H1 (cell line): ENCODE data around the gene CAST. TPM values are rescaled to one million over a fixed set of nuclear protein-coding genes. Genes with fewer than 3 reads are reported as not detected.
A peak's percentile ranks its signal among the peaks of the same experiment; 100 is the strongest.

ENCODE experiments used
- CTCF ChIA-PET: fragments of 300-600 bp; sonication (Branson Sonifier 250); formaldehyde crosslinking; loops from one replicate; lab custom pipeline; 2021; ENCODE audit not compliant: partially characterized antibody; lab: Charles Lee
- POLR2A ChIA-PET: fragments of 300-600 bp; sonication (Branson Sonifier 250); formaldehyde crosslinking; loops from one replicate; lab custom pipeline; 2021; ENCODE audit warnings: inconsistent platforms; ENCODE audit not compliant: partially characterized antibody; lab: Charles Lee
- DNase-seq, 2 experiments: peaks; one replicate each; pipeline versions ENCODE4 v3.0.0 to v3.0.0-alpha.2; 2010 to 2022; ENCODE audit warnings: low spot score in 2 of 2, low read depth in 1 of 2, mixed read lengths in 1 of 2
- FAIRE-seq: peaks from 2 replicates; lab custom pipeline; 2011; peaks lifted over from hg19 to GRCh38; lab: Jason Lieb, UNC
- H2AFZ ChIP-seq: 2 replicates; pipeline ENCODE4 v1.8.1; 2012; ENCODE audit warnings: low read length, inconsistent platforms
- H2AK5ac ChIP-seq: 2 replicates; pipeline ENCODE4 v1.6.1; 2013; ENCODE audit warnings: low read depth, low read length
- H2BK120ac ChIP-seq: replicated peaks from 2 replicates; pipeline ENCODE3; 2013; ENCODE audit warnings: low read depth, low read length, inconsistent platforms
- H2BK12ac ChIP-seq: 2 replicates; pipeline ENCODE4 v1.6.1; 2013; ENCODE audit warnings: low read depth, low read length
- H2BK15ac ChIP-seq: 2 replicates; pipeline ENCODE4 v1.6.1; 2013; ENCODE audit warnings: low read length
- H2BK20ac ChIP-seq: 2 replicates; pipeline ENCODE4 v1.6.1; 2013; ENCODE audit warnings: low read length
- H2BK5ac ChIP-seq: 2 replicates; pipeline ENCODE4 v1.6.1; 2013; ENCODE audit warnings: low read depth, low read length
- H3K14ac ChIP-seq: 2 replicates; pipeline ENCODE4 v1.6.1; 2013; ENCODE audit warnings: inconsistent platforms; ENCODE audit not compliant: insufficient read length
- H3K18ac ChIP-seq: 2 replicates; pipeline ENCODE4 v1.6.1; 2013; ENCODE audit warnings: low read length; ENCODE audit errors: extremely low read depth
- H3K23ac ChIP-seq: 2 replicates; pipeline ENCODE4 v1.6.1; 2013; ENCODE audit warnings: inconsistent platforms; ENCODE audit not compliant: insufficient read length
- H3K23me2 ChIP-seq: 2 replicates; pipeline ENCODE4 v1.6.1; 2013; ENCODE audit warnings: low read depth, low read length
- H3K27ac ChIP-seq: 2 replicates; pipeline ENCODE4 v1.6.1; 2011; ENCODE audit warnings: low read depth, low read length, inconsistent platforms
- H3K27me3 ChIP-seq, 4 experiments: replicated peaks in 1 of 4; 1 replicate in 1 of 4; 2 replicates in 3 of 4; pipeline versions ENCODE4 v1.6.1 to v1.8.1; 2011 to 2013; ENCODE audit warnings: low read length in 3 of 4, mild to moderate bottlenecking in 3 of 4, inconsistent platforms in 2 of 4, mixed read lengths in 2 of 4, moderate library complexity in 1 of 4; ENCODE audit not compliant: control insufficient read depth in 3 of 4, insufficient read depth in 3 of 4; ENCODE audit errors: extremely low read depth in 1 of 4
- H3K36me3 ChIP-seq, 4 experiments: 2 replicates each; pipeline versions ENCODE4 v1.6.1 to v1.8.1; 2011 to 2013; ENCODE audit warnings: mild to moderate bottlenecking in 4 of 4, low read length in 3 of 4, moderate library complexity in 2 of 4, control low read depth in 1 of 4, inconsistent platforms in 1 of 4; ENCODE audit not compliant: insufficient read depth in 4 of 4, control insufficient read depth in 2 of 4
- H3K4ac ChIP-seq: replicated peaks from 2 replicates; pipeline ENCODE3; 2013; ENCODE audit warnings: low read length, low read depth, mixed read lengths, inconsistent platforms; ENCODE audit not compliant: insufficient read length
- H3K4me1 ChIP-seq, 4 experiments: replicated peaks in 1 of 4; 1 replicate in 1 of 4; 2 replicates in 3 of 4; pipeline versions ENCODE4 v1.6.1 to v1.8.1; 2011 to 2013; ENCODE audit warnings: low read length in 3 of 4, inconsistent platforms in 2 of 4, mixed read lengths in 1 of 4; ENCODE audit not compliant: insufficient read depth in 4 of 4, control insufficient read depth in 3 of 4
- H3K4me2 ChIP-seq, 2 experiments: 2 replicates each; pipeline versions ENCODE4 v1.6.1 to v1.8.1; 2011 to 2013; ENCODE audit warnings: low read depth in 2 of 2, low read length in 2 of 2, control low read depth in 1 of 2, inconsistent platforms in 1 of 2, mild to moderate bottlenecking in 1 of 2; ENCODE audit not compliant: insufficient read depth in 1 of 2
- H3K4me3 ChIP-seq, 4 experiments: fragments of 200-600, 300-600 bp in 1 of 4; sonication (generic), shearing (Covaris generic), sonication (Bioruptor Twin) in 1 of 4; 2 replicates each; pipeline versions ENCODE4 v1.5.1 to v1.8.1; 2011 to 2016; ENCODE audit warnings: low read length in 4 of 4, low read depth in 3 of 4, control low read depth in 2 of 4, inconsistent platforms in 2 of 4, mild to moderate bottlenecking in 2 of 4, mixed read lengths in 1 of 4, moderate library complexity in 1 of 4; ENCODE audit not compliant: insufficient read depth in 2 of 4; ENCODE audit errors: extremely low read depth in 1 of 4
- H3K56ac ChIP-seq: replicated peaks from 2 replicates; pipeline ENCODE3; 2013; ENCODE audit warnings: low read depth, mild to moderate bottlenecking, mixed read lengths, low read length, inconsistent platforms; ENCODE audit not compliant: insufficient read length
- H3K79me1 ChIP-seq: 2 replicates; pipeline ENCODE4 v1.6.1; 2013; ENCODE audit warnings: low read depth, low read length, control low read depth
- H3K79me2 ChIP-seq, 2 experiments: 2 replicates each; pipeline versions ENCODE4 v1.6.1 to v1.8.1; 2012 to 2013; ENCODE audit warnings: low read length in 2 of 2, mild to moderate bottlenecking in 2 of 2, inconsistent platforms in 1 of 2; ENCODE audit not compliant: insufficient read depth in 2 of 2, control insufficient read depth in 1 of 2
- H3K9ac ChIP-seq, 4 experiments: replicated peaks in 1 of 4; 1 replicate in 1 of 4; 2 replicates in 3 of 4; pipeline versions ENCODE4 v1.6.1 to v1.8.1; 2011 to 2013; ENCODE audit warnings: low read depth in 3 of 4, low read length in 3 of 4, control low read depth in 2 of 4, mild to moderate bottlenecking in 2 of 4, moderate library complexity in 2 of 4, inconsistent platforms in 1 of 4; ENCODE audit errors: extremely low read depth in 1 of 4
- H3K9me3 ChIP-seq, 2 experiments: 2 replicates each; pipeline versions ENCODE4 v1.6.1 to v1.8.1; 2012 to 2013; ENCODE audit warnings: mild to moderate bottlenecking in 2 of 2, moderate library complexity in 2 of 2, control low read depth in 1 of 2, inconsistent platforms in 1 of 2, low read depth in 1 of 2, low read length in 1 of 2, mixed read lengths in 1 of 2; ENCODE audit not compliant: insufficient read depth in 2 of 2
- H4K20me1 ChIP-seq, 2 experiments: replicated peaks in 1 of 2; 2 replicates each; pipeline versions ENCODE3 to v1.8.1; 2011 to 2013; ENCODE audit warnings: inconsistent platforms in 2 of 2, low read length in 2 of 2, mild to moderate bottlenecking in 1 of 2; ENCODE audit not compliant: insufficient read depth in 2 of 2, control insufficient read depth in 1 of 2
- H4K5ac ChIP-seq: 2 replicates; pipeline ENCODE4 v1.6.1; 2013; ENCODE audit warnings: low read length, low read depth, mixed read lengths, inconsistent platforms; ENCODE audit not compliant: insufficient read length
- H4K8ac ChIP-seq: 2 replicates; pipeline ENCODE4 v1.8.0; 2013; ENCODE audit warnings: mild to moderate bottlenecking, moderate library complexity, low read length, inconsistent platforms; ENCODE audit not compliant: insufficient read depth; ENCODE audit errors: extremely low read depth
- H4K91ac ChIP-seq: replicated peaks from 2 replicates; pipeline ENCODE3; 2013; ENCODE audit warnings: low read length, mixed read lengths, inconsistent platforms; ENCODE audit not compliant: insufficient read length
- CHD2 ChIP-seq: IDR thresholded peaks from 2 replicates; pipeline ENCODE4 v1.6.1; 2012; ENCODE audit warnings: low read length, improper control_type of control experiment
- HDAC2 ChIP-seq, 2 experiments: fragments of 300-600 bp in 1 of 2; sonication (generic) in 1 of 2; IDR thresholded peaks; 2 replicates each; pipeline ENCODE4 v1.6.1; 2011 to 2012; ENCODE audit warnings: low read depth in 2 of 2, low read length in 2 of 2, mild to moderate bottlenecking in 2 of 2, moderate library complexity in 2 of 2, borderline replicate concordance in 1 of 2, inconsistent platforms in 1 of 2
- KDM5A ChIP-seq: fragments of 200-600 bp; IDR thresholded peaks from 2 replicates; pipeline ENCODE4 v1.7.1; 2012; ENCODE audit warnings: mild to moderate bottlenecking, low read length, inconsistent platforms, mixed read lengths
- NANOG ChIP-seq: IDR thresholded peaks from 2 replicates; pipeline ENCODE4 v1.6.1; 2011; ENCODE audit warnings: low read length, low read depth, mild to moderate bottlenecking, inconsistent platforms; ENCODE audit not compliant: insufficient read depth, poor library complexity, severe bottlenecking
- WGBS, 2 experiments: shearing (Covaris generic) in 1 of 2; methylation state at CpG; one replicate each; pipeline versions ENCODE4 v1.1.6 to v1.1.7; 2013 to 2015; ENCODE audit warnings: low lambda C conversion rate in 2 of 2, mixed read lengths in 2 of 2, inconsistent platforms in 1 of 2, low coverage in 1 of 2, missing lambda C conversion rate in 1 of 2; ENCODE audit not compliant: insufficient replicate concordance in 2 of 2, insufficient coverage in 1 of 2, insufficient read length in 1 of 2; ENCODE audit errors: extremely low coverage in 1 of 2, missing lambda C conversion rate in 1 of 2; 5-methylcytosine and 5-hydroxymethylcytosine counted together
- polyA plus RNA-seq, 7 experiments: library from polyadenylated mRNA; depleted of rRNA in 3 of 7; stranded (reverse) in 5 of 7; unstranded in 2 of 7; fragments of >200 nt in 5 of 7; fragments of 200-250 nt in 2 of 7; gene quantifications; 1 replicate in 5 of 7; 2 replicates in 1 of 7; 4 replicates in 1 of 7; pipeline versions ENCODE4 v1.2.1 to v1.2.3, GENCODE V29; 2011 to 2013; ENCODE audit warnings: missing spikeins in 2 of 7, mixed read lengths in 2 of 7
- total RNA-seq: library from RNA; stranded (reverse); fragmentation: NEBNext Ultra II Directional; extraction: Animal tissue kit (Norgen Biotek cat#: 25700); gene quantifications from 2 replicates; pipeline ENCODE4 v1.2.1, GENCODE V29; 2021

The CAST gene
- total and polyA plus RNA-seq, 2 of the 8 experiments (the other 6 are each of a cell fraction or from before 2014, with no cell fraction given) = 9.0 to 48.2 TPM

GRCh38 chr5:96743065-96743768 is 81.0 kb downstream of the CAST start:
- H2AK5ac ChIP-seq = no peak overlapping the region
- no peak for DNase-seq
- TF ChIP-seq KDM5A (no peak), HDAC2 (IDR thresholded peaks at IDR 0.05; ENCODE audit: borderline replicate concordance in 1 of 2, low read depth in 2 of 2, low read length in 2 of 2) (no peak), CHD2 (no peak), NANOG (no peak)
- no peak overlapping the region for H2BK20ac ChIP-seq
- H4K5ac ChIP-seq = no peak overlapping the region
- ChIA-PET POLR2A (interaction anchor here (1.0 kb wide), 1 partner anchor 21 kb away, joined by 3 read pairs; no protein-coding TSS in a partner anchor), CTCF (interaction anchor here (0.6 to 3.2 kb wide), 18 partner anchors 9 to 420 kb away, joined by 3 to 20 read pairs (median 4); no protein-coding TSS in a partner anchor)
- H2BK120ac ChIP-seq = no peak overlapping the region
- H3K23ac ChIP-seq = no peak overlapping the region
- no peaks in the 10 kb centered on the region for H3K79me2 ChIP-seq
- H3K79me1 ChIP-seq = no peaks in the 10 kb centered on the region
- H3K23me2 ChIP-seq = no peaks in the 10 kb centered on the region
- WGBS, 2 experiments = 72% methylated on average over 11 of the region's 11 CpGs; no CpG with 5 or more reads in 1 of the 2 experiments
- no peak overlapping the region for H2BK12ac ChIP-seq
- H3K4me2 ChIP-seq = no peak overlapping the region
- H2BK5ac ChIP-seq = no peak overlapping the region
- no peaks in the 10 kb centered on the region for H3K9me3 ChIP-seq
- FAIRE-seq = no peak
- no peaks in the 10 kb centered on the region for H3K27me3 ChIP-seq
- no peak overlapping the region for H3K4me3 ChIP-seq
- no peak overlapping the region for H3K14ac ChIP-seq
- H3K56ac ChIP-seq = no peak overlapping the region
- no peak overlapping the region for H3K18ac ChIP-seq
- H4K91ac ChIP-seq = no peak overlapping the region
- no peak overlapping the region for H3K27ac ChIP-seq
- H4K20me1 ChIP-seq = no peaks in the 10 kb centered on the region
- H3K4ac ChIP-seq = no peak overlapping the region
- peaks cover 0 to 9% (median 4%) of the 10 kb centered on the region in 4 experiments; a peak in 2 of 8 replicates for H3K36me3 ChIP-seq
- H4K8ac ChIP-seq = peak overlapping the region; percentile 65; the same call in 1 of the 2 replicates
- no peak overlapping the region for H2AFZ ChIP-seq
- H3K9ac ChIP-seq = no peak overlapping the region
- no peaks in the 10 kb centered on the region; a peak in 1 of 7 replicates for H3K4me1 ChIP-seq
- no peak overlapping the region for H2BK15ac ChIP-seq
